Melanocyte of skin (primary cell): ENCODE measurements around the gene ZC3H4. TPM values are rescaled to one million over a fixed set of nuclear protein-coding genes. Genes with fewer than 3 reads are reported as not detected.

Experiments used
- total RNA-seq, 2 donors: library from RNA; depleted of rRNA; stranded (reverse); fragments of >200 nt; gene quantifications; 2 replicates each; pipeline ENCODE4 v1.2.3, GENCODE V29; 2012

ZC3H4 gene
- 10 to 100 TPM; 17.6 to 19.6 TPM for total RNA-seq

GRCh38 chr19:47112997-47113849, at the start of gene ZC3H4:
Gene ZC3H4, minus strand, starts transcription at chr19:47113776. Its CDS starts 1,192 bp downstream, at chr19:47112584.

GRCh38 chr19:47130589-47131227, 17.1 kb upstream of the ZC3H4 start, which contains the start of gene SAE1:
Gene SAE1, plus strand, starts transcription at chr19:47130835. Its CDS starts 96 bp downstream, at chr19:47130931.

GRCh38 chr19:47019431-47020041, 94.0 kb downstream of the ZC3H4 start, which contains the start of gene NPAS1:
Gene NPAS1, plus strand, starts transcription at chr19:47019837. Its CDS starts 1,211 bp downstream, at chr19:47021048.

Other genes starting within 250 kb of the ZC3H4 start
- gene NPAS1, start 93.9 kb downstream of the ZC3H4 start, total RNA-seq: under 1 TPM; 0.34 to 0.67 TPM
- gene TMEM160, start 65.2 kb downstream of the ZC3H4 start, total RNA-seq: 10 to 100 TPM; 31.0 to 35.3 TPM
- gene SAE1, start 17.1 kb upstream of the ZC3H4 start, total RNA-seq: 100 to 1,000 TPM in 1 of 2 donors, 10 to 100 TPM in 1; 81.2 to 154 TPM
- 1 to 10 TPM; 5.0 to 8.9 TPM for gene BBC3, start 117.4 kb upstream of the ZC3H4 start, total RNA-seq
- 1 to 10 TPM; 2.1 to 4.3 TPM for gene CCDC9, start 142.7 kb upstream of the ZC3H4 start, total RNA-seq
- gene INAFM1, start 161.1 kb upstream of the ZC3H4 start, total RNA-seq: under 1 TPM; 0.69 to 1.00 TPM
- gene C5AR1, start 196.1 kb upstream of the ZC3H4 start, total RNA-seq: under 1 TPM; under 0.01 to 0.33 TPM
- gene C5AR2, start 218.4 kb upstream of the ZC3H4 start, total RNA-seq: not detected
- 10 to 100 TPM; 11.0 to 15.3 TPM for gene DHX34, start 235.5 kb upstream of the ZC3H4 start, total RNA-seq